HL-60 (cell line): ENCODE data around the gene OR6V1.

Experiments used
- DNase-seq, 2 experiments: peaks; one replicate each; pipeline ENCODE4 v3.0.0-alpha.2; 2010 to 2020; ENCODE audit warnings: low read depth in 1 of 2, low spot score in 1 of 2
- H3K27ac ChIP-seq: fragments of 250-450 bp; sonication (Bioruptor Pico); replicated peaks from 2 replicates; pipeline ENCODE4 v1.5.1; 2020; ENCODE audit warnings: mild to moderate bottlenecking, moderate library complexity
- H3K27me3 ChIP-seq: fragments of 250-450 bp; sonication (Bioruptor Pico); 2 replicates; pipeline ENCODE4 v1.5.1; 2021; ENCODE audit warnings: mild to moderate bottlenecking, moderate library complexity; ENCODE audit not compliant: insufficient read depth, poor library complexity, severe bottlenecking
- H3K4me3 ChIP-seq: replicated peaks from 2 replicates; pipeline ENCODE4 v1.5.1; 2011; ENCODE audit warnings: mild to moderate bottlenecking, control low read depth, low read length; ENCODE audit not compliant: insufficient read depth
- CTCF ChIP-seq: IDR thresholded peaks from one replicate; pipeline ENCODE4 v1.5.1; 2011; ENCODE audit warnings: low read length, control low read depth, inconsistent platforms; ENCODE audit not compliant: insufficient read depth
- GABPA ChIP-seq: IDR thresholded peaks from 2 replicates; pipeline ENCODE4 v1.6.1; 2012; ENCODE audit warnings: low read depth
- POLR2AphosphoS5 ChIP-seq: IDR thresholded peaks from 2 replicates; pipeline ENCODE4 v1.6.1; 2012; ENCODE audit warnings: low read depth
- REST ChIP-seq: IDR thresholded peaks from 2 replicates; pipeline ENCODE4 v1.6.1; 2012; ENCODE audit warnings: low read depth; ENCODE audit not compliant: insufficient replicate concordance
- SPI1 ChIP-seq: IDR thresholded peaks from 2 replicates; pipeline ENCODE4 v1.6.1; 2012; ENCODE audit warnings: low read depth, mild to moderate bottlenecking, borderline replicate concordance

The OR6V1 gene

DNA sequence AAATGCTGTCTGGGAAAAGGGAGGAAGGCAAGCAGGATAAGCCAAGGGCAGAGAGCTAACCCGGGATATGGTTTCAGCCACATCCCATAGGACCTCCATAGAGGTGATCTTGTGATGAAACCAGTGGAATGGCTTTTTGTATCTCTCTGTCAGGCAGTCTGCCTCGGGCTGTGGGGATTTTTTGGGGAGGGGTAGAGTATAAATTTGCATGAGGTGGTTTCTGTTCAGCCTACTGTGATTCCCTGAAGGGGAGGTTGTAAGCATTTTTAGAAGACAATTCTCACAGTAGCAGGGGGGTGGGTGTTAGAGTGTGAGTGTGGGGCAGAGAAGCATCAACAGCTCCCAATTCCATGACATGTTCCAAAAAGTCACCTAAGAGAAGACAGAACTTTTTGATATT, 37.1 kb upstream of the OR6V1 start:
- no peak overlapping the region for H3K27ac ChIP-seq
- H3K4me3 ChIP-seq, result no peak overlapping the region
- peaks cover 3% of the 10 kb centered on the region for H3K27me3 ChIP-seq
- TF ChIP-seq GABPA (no peak), CTCF (no peak), POLR2AphosphoS5 (no peak), SPI1 (no peak), REST (no peak)
- no peak for DNase-seq

DNA sequence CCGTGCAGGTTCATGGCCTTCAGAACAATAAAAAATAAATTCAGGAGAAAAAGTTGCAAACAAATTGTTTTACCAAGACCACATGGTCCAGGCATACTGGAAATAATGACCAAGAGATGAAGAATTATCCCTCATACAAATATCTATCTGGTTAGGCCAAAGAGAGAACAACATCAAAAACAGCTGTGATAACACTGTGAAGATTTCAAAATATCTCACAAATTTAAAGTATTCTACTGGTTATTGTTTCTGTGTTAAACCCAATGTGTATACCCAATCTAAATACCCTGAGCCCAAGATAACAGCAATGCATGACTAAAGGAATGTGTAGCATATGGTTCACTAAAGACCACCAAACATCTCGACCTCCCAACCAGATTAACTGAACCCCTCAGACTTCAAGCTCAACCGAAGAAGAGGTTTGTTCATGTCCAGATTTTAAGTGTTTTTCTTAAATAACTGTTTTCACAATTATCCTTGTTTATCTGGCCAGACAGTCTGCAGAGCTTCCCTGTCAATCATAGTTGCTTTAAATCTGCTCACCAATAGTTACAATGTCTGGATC, 36.1 kb upstream of the OR6V1 start:
- DNase-seq, result no peak
- Histone ChIP-seq H3K4me3 (no peak overlapping the region), H3K27me3 (peaks cover 3% of the 10 kb centered on the region), H3K27ac (no peak overlapping the region)
- TF ChIP-seq CTCF (no peak), GABPA (no peak), POLR2AphosphoS5 (no peak), REST (no peak), SPI1 (no peak)

DNA sequence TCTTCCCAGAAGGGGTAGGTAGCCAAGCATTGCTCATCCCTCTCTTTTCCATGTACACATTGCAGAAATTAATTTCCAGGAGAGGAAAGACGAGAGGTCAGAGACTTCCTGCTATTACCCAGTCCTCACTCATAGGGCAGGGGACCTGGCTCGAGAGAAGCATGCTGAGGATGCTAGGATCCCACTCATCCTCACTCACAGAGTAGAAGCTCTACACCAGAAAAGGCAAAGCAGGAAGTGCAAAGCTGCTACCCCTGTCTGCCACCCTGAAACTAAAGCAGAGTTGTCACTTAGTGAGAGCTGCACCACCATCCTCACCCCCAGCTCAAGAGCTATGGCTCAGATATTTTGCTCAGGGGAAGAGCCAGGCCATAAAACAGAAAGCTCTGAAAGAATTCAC, 35.1 kb upstream of the OR6V1 start:
- no peak for DNase-seq
- no peak overlapping the region for H3K27ac ChIP-seq
- H3K27me3 ChIP-seq, result peaks cover 3% of the 10 kb centered on the region
- no peak overlapping the region for H3K4me3 ChIP-seq
- no peak for TF ChIP-seq REST

DNA sequence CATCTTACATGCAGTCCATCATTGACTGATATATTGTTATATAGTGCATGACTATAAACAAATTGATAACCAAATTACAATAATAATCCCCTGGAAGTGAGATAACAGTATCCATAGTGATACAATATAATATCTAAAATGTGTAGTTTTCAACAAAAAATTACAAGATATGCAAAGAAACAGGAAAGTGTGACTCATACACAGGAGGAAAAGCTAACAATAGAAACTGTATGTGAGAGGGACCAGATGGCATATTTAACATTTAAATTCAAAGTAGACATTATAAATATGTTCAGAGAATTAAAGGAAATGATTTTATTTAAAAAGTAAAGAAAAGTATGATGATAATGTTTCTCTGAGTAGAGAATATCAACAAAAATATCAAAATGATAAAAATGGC, 33.2 kb upstream of the OR6V1 start:
- TF ChIP-seq POLR2AphosphoS5 (no peak), REST (no peak), CTCF (no peak), GABPA (no peak), SPI1 (no peak)
- H3K27ac ChIP-seq, result no peak overlapping the region
- DNase-seq, result no peak
- peaks cover 3% of the 10 kb centered on the region for H3K27me3 ChIP-seq
- no peak overlapping the region for H3K4me3 ChIP-seq
